H9 (cell line): ENCODE measurements around the gene TAS2R46. TPM values are rescaled to one million over a fixed set of nuclear protein-coding genes. Genes with fewer than 3 reads are reported as not detected.

ENCODE experiments used
- DNase-seq: peaks from one replicate; pipeline ENCODE4 v3.0.0-alpha.2; 2017
- H2AFZ ChIP-seq: one replicate; pipeline ENCODE4 v1.6.1; 2013; ENCODE audit warnings: mild to moderate bottlenecking, low read length, control low read depth, moderate library complexity
- H2AK5ac ChIP-seq: 2 replicates; pipeline ENCODE4 v1.6.1; 2013; ENCODE audit warnings: low read length, control low read depth, mixed read lengths; ENCODE audit not compliant: insufficient read length
- H2BK120ac ChIP-seq: one replicate; pipeline ENCODE4 v1.6.1; 2013; ENCODE audit warnings: low read depth, mild to moderate bottlenecking, low read length, control low read depth, inconsistent platforms; ENCODE audit not compliant: poor library complexity, severe bottlenecking
- H2BK12ac ChIP-seq: 2 replicates; pipeline ENCODE4 v1.6.1; 2013; ENCODE audit warnings: low read length, control low read depth, mixed read lengths, low read depth; ENCODE audit not compliant: insufficient read length
- H2BK15ac ChIP-seq: 2 replicates; pipeline ENCODE4 v1.6.1; 2013; ENCODE audit warnings: low read depth, low read length, control low read depth
- H2BK20ac ChIP-seq: one replicate; pipeline ENCODE4 v1.6.1; 2013; ENCODE audit warnings: low read depth, mild to moderate bottlenecking, low read length, control low read depth, inconsistent platforms; ENCODE audit not compliant: poor library complexity, severe bottlenecking
- H2BK5ac ChIP-seq: 2 replicates; pipeline ENCODE4 v1.6.1; 2013; ENCODE audit warnings: low read length, control low read depth, mixed read lengths; ENCODE audit not compliant: insufficient read length
- H3K14ac ChIP-seq: 2 replicates; pipeline ENCODE4 v1.6.1; 2013; ENCODE audit warnings: low read length, control low read depth; ENCODE audit not compliant: insufficient read depth
- H3K18ac ChIP-seq: 2 replicates; pipeline ENCODE4 v1.6.1; 2013; ENCODE audit warnings: low read depth, mild to moderate bottlenecking, mixed read lengths, low read length, control low read depth; ENCODE audit not compliant: insufficient read length
- H3K23ac ChIP-seq: 2 replicates; pipeline ENCODE4 v1.6.1; 2013; ENCODE audit warnings: low read length, control low read depth, mixed read lengths, low read depth; ENCODE audit not compliant: insufficient read length
- H3K23me2 ChIP-seq: 2 replicates; pipeline ENCODE4 v1.6.1; 2013; ENCODE audit warnings: low read depth, mild to moderate bottlenecking, mixed read lengths, low read length, control low read depth; ENCODE audit not compliant: insufficient read length, poor library complexity, severe bottlenecking
- H3K27ac ChIP-seq: 2 replicates; pipeline ENCODE4 v1.5.1; 2013; ENCODE audit warnings: low read length, control low read depth, mixed read lengths, low read depth; ENCODE audit not compliant: insufficient read length
- H3K27me3 ChIP-seq: 2 replicates; pipeline ENCODE4 v1.6.1; 2013; ENCODE audit warnings: low read length, control low read depth, inconsistent platforms; ENCODE audit not compliant: insufficient read depth
- H3K4ac ChIP-seq: 2 replicates; pipeline ENCODE4 v1.6.1; 2013; ENCODE audit warnings: low read depth, mild to moderate bottlenecking, control low read depth, inconsistent platforms, low read length, moderate library complexity
- H3K4me1 ChIP-seq: 2 replicates; pipeline ENCODE4 v1.6.1; 2013; ENCODE audit warnings: low read length, control low read depth, inconsistent platforms; ENCODE audit not compliant: insufficient read depth
- H3K4me2 ChIP-seq: 2 replicates; pipeline ENCODE4 v1.6.1; 2013; ENCODE audit warnings: low read length, control low read depth, mixed read lengths; ENCODE audit not compliant: insufficient read length, insufficient read depth
- H3K56ac ChIP-seq: 2 replicates; pipeline ENCODE4 v1.6.1; 2013; ENCODE audit warnings: low read depth, mild to moderate bottlenecking, mixed read lengths, low read length, control low read depth; ENCODE audit not compliant: insufficient read length
- H3K79me1 ChIP-seq: 2 replicates; pipeline ENCODE4 v1.6.1; 2013; ENCODE audit warnings: low read depth, mild to moderate bottlenecking, moderate library complexity, low read length, control low read depth, inconsistent platforms; ENCODE audit not compliant: insufficient read depth, poor library complexity, severe bottlenecking
- H3K79me2 ChIP-seq: 2 replicates; pipeline ENCODE4 v1.6.1; 2013; ENCODE audit warnings: low read length, control low read depth, inconsistent platforms; ENCODE audit not compliant: insufficient read depth
- H3K9ac ChIP-seq: 2 replicates; pipeline ENCODE4 v1.6.1; 2013; ENCODE audit warnings: low read length, control low read depth, mixed read lengths; ENCODE audit not compliant: insufficient read length; ENCODE audit errors: extremely low read depth
- H3K9me3 ChIP-seq: one replicate; pipeline ENCODE4 v1.6.1; 2013; ENCODE audit warnings: low read depth, low read length, inconsistent platforms; ENCODE audit not compliant: control insufficient read depth
- H3T11ph ChIP-seq: one replicate; pipeline ENCODE4 v1.6.1; 2013; ENCODE audit warnings: mild to moderate bottlenecking, low read length, control low read depth, inconsistent platforms
- H4K20me1 ChIP-seq: one replicate; pipeline ENCODE4 v1.6.1; 2013; ENCODE audit not compliant: control insufficient read depth, insufficient read length, insufficient read depth
- H4K5ac ChIP-seq: 2 replicates; pipeline ENCODE4 v1.6.1; 2013; ENCODE audit warnings: low read depth, mild to moderate bottlenecking, mixed read lengths, low read length, control low read depth; ENCODE audit not compliant: insufficient read length
- H4K8ac ChIP-seq: replicated peaks from 2 replicates; pipeline ENCODE4 v1.6.1; 2013; ENCODE audit warnings: low read length, control low read depth, mixed read lengths, low read depth; ENCODE audit not compliant: insufficient read length
- H4K91ac ChIP-seq: 2 replicates; pipeline ENCODE4 v1.6.1; 2013; ENCODE audit warnings: low read depth, mild to moderate bottlenecking, moderate library complexity, mixed read lengths, low read length, control low read depth; ENCODE audit not compliant: insufficient read length
- H3K27ac Mint-ChIP-seq, 3 experiments: 2 replicates in 2 of 3; 3 replicates in 1 of 3; pipeline ENCODE4 v1.8.0; 2020 to 2021; ENCODE audit warnings: mixed read lengths in 3 of 3, mild to moderate bottlenecking in 1 of 3, moderate library complexity in 1 of 3
- H3K27me3 Mint-ChIP-seq: 2 replicates; pipeline ENCODE4 v1.8.0; 2021; ENCODE audit warnings: low read depth, mild to moderate bottlenecking, moderate library complexity, mixed read lengths
- H3K36me3 Mint-ChIP-seq, 3 experiments: 2 replicates in 2 of 3; 3 replicates in 1 of 3; pipeline ENCODE4 v1.8.0; 2020 to 2021; ENCODE audit warnings: low read depth in 3 of 3, mixed read lengths in 3 of 3; ENCODE audit not compliant: insufficient read depth in 1 of 3
- H3K4me1 Mint-ChIP-seq, 2 experiments: 2 replicates each; pipeline ENCODE4 v1.8.0; 2020; ENCODE audit warnings: mixed read lengths in 2 of 2
- H3K4me3 Mint-ChIP-seq, 2 experiments: 2 replicates in 1 of 2; 3 replicates in 1 of 2; pipeline ENCODE4 v1.8.0; 2020 to 2021; ENCODE audit warnings: mild to moderate bottlenecking in 2 of 2, mixed read lengths in 2 of 2, moderate library complexity in 1 of 2
- H3K9me3 Mint-ChIP-seq, 2 experiments: 2 replicates in 1 of 2; 3 replicates in 1 of 2; pipeline ENCODE4 v1.8.0; 2020; ENCODE audit warnings: mild to moderate bottlenecking in 2 of 2, mixed read lengths in 2 of 2, moderate library complexity in 1 of 2
- CTCF ChIP-seq: fragments of 200-600 bp; sonication (generic); conservative IDR thresholded peaks from 3 replicates; pipeline ENCODE4 v1.8.0; 2021; ENCODE audit warnings: antibody characterized with exemption, mild to moderate bottlenecking
- total RNA-seq: library from RNA; stranded (reverse); gene quantifications from 2 replicates; pipeline ENCODE4 v1.2.1, GENCODE V29; 2021

The TAS2R46 gene
- total RNA-seq, 1 experiment from 2014 or later = 1.2 TPM

DNA sequence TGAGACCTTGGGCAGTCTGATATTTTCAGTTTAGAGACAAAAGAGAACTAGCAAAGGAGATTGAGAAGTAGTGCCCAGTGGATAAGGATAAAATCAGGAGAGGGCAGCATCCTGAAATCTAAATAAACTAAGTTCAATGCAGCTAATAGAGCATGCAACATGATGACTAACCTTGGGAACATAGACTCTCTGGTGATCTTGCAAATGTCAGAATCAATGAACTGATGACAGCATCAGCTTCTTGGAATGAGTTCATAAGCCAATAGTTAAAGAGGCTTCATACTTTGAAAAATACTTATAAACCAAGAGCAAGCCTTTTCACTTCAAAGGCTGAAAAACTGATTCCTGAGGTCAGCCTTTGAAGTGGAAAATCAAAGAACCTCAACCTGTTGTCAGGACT, 47.9 kb downstream of the TAS2R46 start:
- Histone ChIP-seq H3T11ph (no peak overlapping the region), H4K8ac (no peak overlapping the region), H2BK15ac (no peak overlapping the region), H2BK12ac (no peak overlapping the region), H3K4me2 (no peak overlapping the region), H3K4ac (no peak overlapping the region), H2BK120ac (no peak overlapping the region), H2BK20ac (no peak overlapping the region), H4K5ac (no peak overlapping the region), H2BK5ac (no peak overlapping the region), H3K9me3 (no peaks in the 10 kb centered on the region), H3K23me2 (no peaks in the 10 kb centered on the region), H3K56ac (no peak overlapping the region), H3K23ac (no peak overlapping the region), H2AFZ (no peak overlapping the region), H3K79me2 (no peaks in the 10 kb centered on the region), H3K4me1 (no peaks in the 10 kb centered on the region), H3K27me3 (no peaks in the 10 kb centered on the region), H4K20me1 (no peaks in the 10 kb centered on the region), H3K27ac (no peak overlapping the region), H4K91ac (no peak overlapping the region), H2AK5ac (no peak overlapping the region), H3K14ac (no peak overlapping the region), H3K9ac (no peak overlapping the region), H3K79me1 (no peaks in the 10 kb centered on the region), H3K18ac (no peak overlapping the region)
- H3K27me3 Mint-ChIP-seq = no peaks in the 10 kb centered on the region
- H3K9me3 Mint-ChIP-seq = no peaks in the 10 kb centered on the region
- no peak overlapping the region for H3K4me3 Mint-ChIP-seq
- 0 out of 4 replicates have a peak, but pooled peaks cover 0 to 2% of the 10 kb centered on the region in 2 experiments for H3K4me1 Mint-ChIP-seq
- H3K36me3 Mint-ChIP-seq = no peaks in the 10 kb centered on the region; a peak in 2 of 7 replicates
- H3K27ac Mint-ChIP-seq = no peak overlapping the region
- no peak for TF ChIP-seq CTCF
- DNase-seq = no peak

Other genes with a start within 250 kb of the TAS2R46 start
- 0.22 TPM in 2 replicates for gene TAS2R10, start 235.9 kb downstream of the TAS2R46 start, total RNA-seq
- gene PRR4, start 212.8 kb downstream of the TAS2R46 start, total RNA-seq = 1.9 and 4.3 TPM in 2 replicates
- gene PRH1, start 178.0 kb downstream of the TAS2R46 start, total RNA-seq = 14.9 and 15.8 TPM in 2 replicates
- gene TAS2R13, start 152.7 kb downstream of the TAS2R46 start, total RNA-seq = 0.50 and 0.75 TPM in 2 replicates
- gene PRH2, start 133.1 kb downstream of the TAS2R46 start, total RNA-seq = not detected in 2 replicates
- gene TAS2R14, start 123.0 kb downstream of the TAS2R46 start, total RNA-seq = 1.9 and 2.1 TPM in 2 replicates
- 0.66 and 0.77 TPM in 2 replicates for gene TAS2R50, start 75.4 kb downstream of the TAS2R46 start, total RNA-seq
- 0.88 and 1.3 TPM in 2 replicates for gene TAS2R20, start 64.0 kb downstream of the TAS2R46 start, total RNA-seq
- 1.7 and 2.6 TPM in 2 replicates for gene TAS2R19, start 39.7 kb downstream of the TAS2R46 start, total RNA-seq
- gene TAS2R31, start 30.9 kb downstream of the TAS2R46 start, total RNA-seq = 1.7 and 2.3 TPM in 2 replicates
- gene TAS2R43, start 30.0 kb upstream of the TAS2R46 start, total RNA-seq = 0.48 and 0.59 TPM in 2 replicates
- 1.5 and 2.0 TPM in 2 replicates for gene TAS2R30, start 72.3 kb upstream of the TAS2R46 start, total RNA-seq
- gene SMIM10L1, start 108.9 kb upstream of the TAS2R46 start, total RNA-seq = 12.2 and 12.7 TPM in 2 replicates
- not detected in 2 replicates for gene TAS2R42, start 124.6 kb upstream of the TAS2R46 start, total RNA-seq
- gene PRB3, start 207.4 kb upstream of the TAS2R46 start, total RNA-seq = 1.5 and 1.6 TPM in 2 replicates
- not detected in 2 replicates for gene PRB4, start 248.1 kb upstream of the TAS2R46 start, total RNA-seq